Measurements from ENCODE around the gene BARD1. TPM values are rescaled to one million over a fixed set of nuclear protein-coding genes. Genes with fewer than 3 reads are reported as not detected.

BARD1 gene
- total and polyA plus RNA-seq, 2 of the 13 experiments (the other 11 are each of a cell fraction or from before 2014, with no cell fraction given): 5.3 to 30.4 TPM

GRCh38 chr2:214809751-214810564, 475 bp upstream of the BARD1 start (continued):
- TF ChIP-seq MAFK (conservative IDR thresholded peaks at IDR 0.05 in 1 of 2, IDR thresholded peaks at IDR 0.05 in 1 of 2; ENCODE audit: low read length in 2 of 2): no peak
- TF ChIP-seq ZNF496 (CRISPR knock-in tag; IDR thresholded peaks at IDR 0.05; ENCODE audit: insufficient replicate concordance): no peak
- TF ChIP-seq SRF (IDR thresholded peaks at IDR 0.05; ENCODE audit: low read depth, low read length): peak; percentile 87; the same call in 1 of the 2 replicates
- TF ChIP-seq ZNF569 (CRISPR knock-in tag; IDR thresholded peaks at IDR 0.05; ENCODE audit: borderline replicate concordance): no peak
- peak; percentile 60; the same call in 1 of the 2 replicates for TF ChIP-seq ZNF121 (CRISPR knock-in tag; IDR thresholded peaks at IDR 0.05)
- no peak for TF ChIP-seq NR2C2 (CRISPR knock-in tag; IDR thresholded peaks at IDR 0.05; ENCODE audit: borderline replicate concordance)
- TF ChIP-seq ZNF839 (CRISPR knock-in tag; IDR thresholded peaks at IDR 0.05; ENCODE audit: borderline replicate concordance): no peak
- TF ChIP-seq, protein P1, sequence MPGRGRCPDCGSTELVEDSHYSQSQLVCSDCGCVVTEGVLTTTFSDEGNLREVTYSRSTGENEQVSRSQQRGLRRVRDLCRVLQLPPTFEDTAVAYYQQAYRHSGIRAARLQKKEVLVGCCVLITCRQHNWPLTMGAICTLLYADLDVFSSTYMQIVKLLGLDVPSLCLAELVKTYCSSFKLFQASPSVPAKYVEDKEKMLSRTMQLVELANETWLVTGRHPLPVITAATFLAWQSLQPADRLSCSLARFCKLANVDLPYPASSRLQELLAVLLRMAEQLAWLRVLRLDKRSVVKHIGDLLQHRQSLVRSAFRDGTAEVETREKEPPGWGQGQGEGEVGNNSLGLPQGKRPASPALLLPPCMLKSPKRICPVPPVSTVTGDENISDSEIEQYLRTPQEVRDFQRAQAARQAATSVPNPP (CRISPR knock-in tag; IDR thresholded peaks at IDR 0.05): no peak
- peak; percentile 50; the same call in 1 of the 2 replicates for TF ChIP-seq ZNF776 (CRISPR knock-in tag; IDR thresholded peaks at IDR 0.05)
- no peak for TF ChIP-seq ESRRA (CRISPR knock-in tag; IDR thresholded peaks at IDR 0.05; ENCODE audit: low read depth)
- TF ChIP-seq ZNF747 (CRISPR knock-in tag; IDR thresholded peaks at IDR 0.05; ENCODE audit: borderline replicate concordance): peak; percentile 82; the same call in 1 of the 2 replicates
- no peak; the same call in 1 of the 2 replicates for TF ChIP-seq THAP7 (CRISPR knock-in tag; IDR thresholded peaks at IDR 0.05)
- no peak for TF ChIP-seq ZFP62 (CRISPR knock-in tag; IDR thresholded peaks at IDR 0.05)
- TF ChIP-seq NFE2L1 (CRISPR knock-in tag; IDR thresholded peaks at IDR 0.05; ENCODE audit: borderline replicate concordance): no peak
- no peak for TF ChIP-seq MED13 (CRISPR knock-in tag; IDR thresholded peaks at IDR 0.05)
- no peak for TF ChIP-seq ZNF33B (CRISPR knock-in tag; IDR thresholded peaks at IDR 0.05)
- TF ChIP-seq STAG1 (CRISPR knock-in tag; IDR thresholded peaks at IDR 0.05): peak; percentile 15; the same call in 1 of the 2 replicates
- no peak; the same call in 1 of the 2 replicates for TF ChIP-seq ZSCAN21 (CRISPR knock-in tag; IDR thresholded peaks at IDR 0.05; ENCODE audit: borderline replicate concordance)
- no peak for TF ChIP-seq ZBTB39 (CRISPR knock-in tag; IDR thresholded peaks at IDR 0.05)
- TF ChIP-seq ZNF432 (CRISPR knock-in tag; IDR thresholded peaks at IDR 0.05; ENCODE audit: borderline replicate concordance): no peak
- no peak for TF ChIP-seq MEF2D (CRISPR knock-in tag; IDR thresholded peaks at IDR 0.05)
- TF ChIP-seq ZBTB46 (CRISPR knock-in tag; IDR thresholded peaks at IDR 0.05; ENCODE audit: borderline replicate concordance): no peak
- TF ChIP-seq SNAPC2 (CRISPR knock-in tag; IDR thresholded peaks at IDR 0.05): no peak; the same call in 1 of the 2 replicates
- no peak for TF ChIP-seq ZBTB38 (CRISPR knock-in tag; IDR thresholded peaks at IDR 0.05)
